Brain microvascular endothelial cell (primary cell): ENCODE results near the gene HYDIN.

Source experiments
- DNase-seq: peaks from one replicate; pipeline ENCODE4 v3.0.0-alpha.2; 2020
- H3K27ac ChIP-seq: fragments of 250-450 bp; sonication (Bioruptor Pico); 2 replicates; pipeline ENCODE4 v1.5.1; 2020; ENCODE audit warnings: mild to moderate bottlenecking, moderate library complexity
- H3K27me3 ChIP-seq: fragments of 250-450 bp; sonication (Bioruptor Pico); replicated peaks from 2 replicates; pipeline ENCODE4 v1.5.1; 2020; ENCODE audit warnings: mild to moderate bottlenecking
- H3K36me3 ChIP-seq: fragments of 250-450 bp; sonication (Bioruptor Pico); replicated peaks from 2 replicates; pipeline ENCODE4 v1.5.1; 2020; ENCODE audit warnings: mild to moderate bottlenecking
- H3K4me3 ChIP-seq: 2 replicates; pipeline ENCODE4 v1.5.1; 2011; ENCODE audit warnings: low read depth, mild to moderate bottlenecking, control low read depth, low read length, moderate library complexity
- in situ Hi-C: cut with HindIII; loops from 2 replicates; pipeline ENCODE4 v1.10.0; 2017; ENCODE audit warnings: low sequenced_read_pairs, low pct_ligation_motif_present
- TF ChIP-seq, protein P1 (sequence below): IDR thresholded peaks from 2 replicates; pipeline ENCODE4 v1.5.1; 2011; ENCODE audit warnings: low read depth, mild to moderate bottlenecking, moderate library complexity, low read length, control low read depth, inconsistent platforms; ENCODE audit errors: missing control alignments

HYDIN gene

DNA sequence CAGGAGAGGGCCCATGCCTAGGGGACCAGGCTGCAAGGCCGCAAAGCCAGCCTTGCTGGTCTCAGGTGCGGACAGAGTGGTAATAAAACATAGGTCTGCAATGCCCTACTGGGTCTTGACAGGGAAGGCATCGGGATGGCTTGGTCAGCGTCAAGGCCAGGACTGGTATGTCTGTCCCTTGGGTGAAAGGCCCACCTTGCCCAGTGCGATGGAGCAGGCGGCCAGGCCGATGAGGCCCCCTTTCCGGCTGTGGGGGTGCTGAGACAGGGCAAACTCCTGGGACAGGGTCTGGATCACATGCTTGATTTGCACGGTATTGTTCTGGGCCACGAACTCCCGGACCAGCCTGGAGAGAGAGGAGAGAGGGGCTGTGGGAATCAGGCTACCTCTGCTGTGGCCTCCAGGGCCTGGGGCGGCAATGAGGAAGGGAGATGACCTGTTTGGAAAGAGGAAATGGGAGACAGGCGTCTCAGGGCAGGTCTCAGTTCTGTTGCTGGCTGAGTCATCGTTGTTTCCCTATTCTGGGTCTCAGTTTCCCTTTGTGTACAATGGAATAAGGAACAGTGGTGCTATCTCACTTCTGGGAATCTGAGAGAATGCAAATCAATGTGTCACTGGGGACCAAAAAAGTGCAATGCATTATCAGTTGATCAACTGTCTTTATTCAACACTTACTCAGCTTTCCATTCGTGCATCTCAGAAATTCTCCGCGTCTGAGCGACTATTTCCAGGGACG is 444.3 kb downstream of the HYDIN start:
- Histone ChIP-seq H3K27ac (no peak overlapping the region), H3K36me3 (peaks cover 34% of the 10 kb centered on the region), H3K27me3 (no peaks in the 10 kb centered on the region), H3K4me3 (no peak overlapping the region)
- in situ Hi-C loops = no loop called here
- TF ChIP-seq, protein P1, sequence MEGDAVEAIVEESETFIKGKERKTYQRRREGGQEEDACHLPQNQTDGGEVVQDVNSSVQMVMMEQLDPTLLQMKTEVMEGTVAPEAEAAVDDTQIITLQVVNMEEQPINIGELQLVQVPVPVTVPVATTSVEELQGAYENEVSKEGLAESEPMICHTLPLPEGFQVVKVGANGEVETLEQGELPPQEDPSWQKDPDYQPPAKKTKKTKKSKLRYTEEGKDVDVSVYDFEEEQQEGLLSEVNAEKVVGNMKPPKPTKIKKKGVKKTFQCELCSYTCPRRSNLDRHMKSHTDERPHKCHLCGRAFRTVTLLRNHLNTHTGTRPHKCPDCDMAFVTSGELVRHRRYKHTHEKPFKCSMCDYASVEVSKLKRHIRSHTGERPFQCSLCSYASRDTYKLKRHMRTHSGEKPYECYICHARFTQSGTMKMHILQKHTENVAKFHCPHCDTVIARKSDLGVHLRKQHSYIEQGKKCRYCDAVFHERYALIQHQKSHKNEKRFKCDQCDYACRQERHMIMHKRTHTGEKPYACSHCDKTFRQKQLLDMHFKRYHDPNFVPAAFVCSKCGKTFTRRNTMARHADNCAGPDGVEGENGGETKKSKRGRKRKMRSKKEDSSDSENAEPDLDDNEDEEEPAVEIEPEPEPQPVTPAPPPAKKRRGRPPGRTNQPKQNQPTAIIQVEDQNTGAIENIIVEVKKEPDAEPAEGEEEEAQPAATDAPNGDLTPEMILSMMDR = no peak
- no peak for DNase-seq

DNA sequence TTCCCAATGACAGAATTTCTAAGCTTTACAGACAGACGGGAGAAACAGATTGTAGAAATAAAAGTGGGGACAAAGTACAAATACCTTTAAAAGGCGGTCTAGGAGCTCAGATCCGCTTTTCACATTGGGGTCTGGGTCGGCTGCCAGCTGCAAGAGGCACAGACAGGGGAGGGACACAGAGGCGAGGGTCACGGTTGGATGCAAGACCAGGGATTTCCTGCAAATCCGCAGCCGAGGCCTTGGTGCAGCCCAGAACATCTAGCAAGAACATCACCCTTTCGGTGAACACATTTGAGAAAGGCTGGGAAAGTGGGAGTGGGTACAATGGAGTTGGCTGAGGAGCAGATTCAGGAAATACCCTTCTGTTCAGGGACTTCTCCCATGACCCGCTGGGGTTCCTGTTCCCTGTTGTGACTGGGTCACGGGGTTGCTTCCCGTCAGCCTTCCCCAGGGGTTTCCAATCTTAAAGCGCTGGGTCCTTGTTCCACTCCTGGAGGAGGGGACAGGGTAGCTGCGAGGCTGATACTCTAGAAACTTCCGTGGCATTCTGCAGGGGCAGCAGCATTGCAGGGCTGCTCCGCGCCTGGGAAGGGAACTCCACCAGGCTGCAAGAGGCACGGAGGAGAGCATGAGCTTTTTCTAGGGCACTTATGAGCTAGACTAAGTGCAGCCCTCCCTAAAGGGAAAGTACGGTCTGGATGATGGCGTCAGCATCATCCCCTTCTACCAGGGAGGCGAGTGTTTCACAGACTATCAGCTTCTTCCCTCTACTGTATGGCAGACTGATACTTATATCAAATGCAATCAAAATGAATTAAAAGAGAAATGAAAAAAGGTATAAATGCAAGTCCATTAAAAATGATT is 445.6 kb downstream of the HYDIN start:
- in situ Hi-C loops = no loop called here
- Histone ChIP-seq H3K4me3 (no peak overlapping the region), H3K27me3 (no peaks in the 10 kb centered on the region), H3K36me3 (peaks cover 44% of the 10 kb centered on the region), H3K27ac (no peak overlapping the region)
- no peak for DNase-seq
- TF ChIP-seq, protein P1 = no peak

DNA sequence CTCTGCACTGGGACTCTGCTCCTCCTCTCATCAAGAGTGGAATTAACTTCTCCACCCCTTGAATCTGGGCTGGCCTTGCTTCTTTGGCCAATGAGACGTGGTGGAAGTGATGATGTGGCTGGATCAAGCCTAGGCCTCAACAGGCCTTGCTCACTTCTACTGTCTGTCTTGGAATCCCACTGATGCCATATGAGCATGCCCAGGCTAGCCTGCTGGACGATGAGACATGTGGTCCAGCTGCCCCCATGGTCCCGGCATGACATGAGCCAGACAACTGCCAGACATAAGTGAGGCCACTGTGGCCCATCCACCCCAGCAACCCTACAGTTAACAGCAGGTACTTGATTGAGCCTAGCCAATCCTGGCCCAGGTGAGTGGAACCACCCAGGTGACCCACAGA is 448.3 kb downstream of the HYDIN start:
- H3K4me3 ChIP-seq = no peak overlapping the region
- TF ChIP-seq, protein P1 = no peak
- DNase-seq = no peak
- in situ Hi-C loops = no loop called here
- H3K27ac ChIP-seq = no peak overlapping the region
- H3K36me3 ChIP-seq = peaks cover 44% of the 10 kb centered on the region
- no peaks in the 10 kb centered on the region for H3K27me3 ChIP-seq

DNA sequence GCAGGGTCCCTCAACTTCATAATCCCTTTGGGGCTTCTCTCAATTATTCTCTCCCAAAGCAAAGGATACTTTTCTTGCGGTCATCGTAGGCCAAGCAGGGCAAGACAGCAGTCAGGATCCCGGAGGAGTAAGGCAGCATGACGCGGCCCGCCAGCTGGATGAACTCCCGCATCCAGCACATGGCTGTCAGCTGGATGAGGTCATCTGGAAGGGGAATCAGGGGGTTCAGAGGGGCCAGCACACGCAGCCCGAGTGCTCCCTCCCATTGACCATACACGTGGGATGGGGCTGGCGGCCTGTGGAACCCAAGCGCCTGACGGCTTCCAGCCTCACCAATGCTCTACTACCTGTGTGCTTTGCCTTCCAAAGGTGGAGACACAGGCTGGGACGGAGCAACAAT is 448.7 kb downstream of the HYDIN start:
- TF ChIP-seq, protein P1 = no peak
- Histone ChIP-seq H3K27me3 (no peaks in the 10 kb centered on the region), H3K36me3 (peaks cover 44% of the 10 kb centered on the region), H3K4me3 (no peak overlapping the region), H3K27ac (no peak overlapping the region)
- no peak for DNase-seq
- in situ Hi-C loops = no loop called here

DNA sequence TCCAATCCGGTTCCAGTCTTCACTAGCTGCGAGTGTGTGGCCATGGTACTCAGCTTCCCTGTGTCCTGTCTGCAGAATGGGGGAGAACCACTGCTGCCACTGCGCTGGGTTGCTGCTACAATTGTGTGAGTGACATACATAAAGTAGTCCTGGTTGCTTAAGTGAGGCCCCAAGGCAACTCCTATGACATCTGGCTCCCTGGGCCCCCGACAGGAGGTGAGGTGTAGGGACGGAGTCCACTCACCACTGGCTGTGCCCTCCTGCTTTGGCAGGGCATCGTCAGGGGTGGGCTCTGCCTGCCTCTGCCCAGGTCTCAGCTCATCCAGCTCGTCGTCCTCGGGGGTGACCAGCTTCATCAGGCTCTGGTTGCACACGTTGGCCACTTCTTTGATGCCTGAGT is 450.0 kb downstream of the HYDIN start:
- in situ Hi-C loops = no loop called here
- H3K4me3 ChIP-seq = no peak overlapping the region
- peaks cover 39% of the 10 kb centered on the region for H3K36me3 ChIP-seq
- H3K27me3 ChIP-seq = no peaks in the 10 kb centered on the region
- TF ChIP-seq, protein P1 = no peak
- H3K27ac ChIP-seq = no peak overlapping the region
- DNase-seq = no peak
